ENCODE measurements around the gene MARCHF3.

MARCHF3 gene

GRCh38 chr5:126924331-126925033 lies 105.9 kb downstream of the MARCHF3 start:
- no peak for TF ChIP-seq TOX (CRISPR knock-in tag; IDR thresholded peaks at IDR 0.05; ENCODE audit: borderline replicate concordance)
- TF ChIP-seq TCF4 (CRISPR knock-in tag; IDR thresholded peaks at IDR 0.05; ENCODE audit: borderline replicate concordance): no peak
- no peak for TF ChIP-seq ARNTL (CRISPR knock-in tag; IDR thresholded peaks at IDR 0.05; ENCODE audit: borderline replicate concordance, low read depth)
- no peak for TF ChIP-seq ZC3H10 (CRISPR knock-in tag; IDR thresholded peaks at IDR 0.05)
- TF ChIP-seq SNAI2 (CRISPR knock-in tag; IDR thresholded peaks at IDR 0.05): no peak
- no peak for TF ChIP-seq ESRRG (CRISPR knock-in tag; IDR thresholded peaks at IDR 0.05)
- TF ChIP-seq, protein P1, sequence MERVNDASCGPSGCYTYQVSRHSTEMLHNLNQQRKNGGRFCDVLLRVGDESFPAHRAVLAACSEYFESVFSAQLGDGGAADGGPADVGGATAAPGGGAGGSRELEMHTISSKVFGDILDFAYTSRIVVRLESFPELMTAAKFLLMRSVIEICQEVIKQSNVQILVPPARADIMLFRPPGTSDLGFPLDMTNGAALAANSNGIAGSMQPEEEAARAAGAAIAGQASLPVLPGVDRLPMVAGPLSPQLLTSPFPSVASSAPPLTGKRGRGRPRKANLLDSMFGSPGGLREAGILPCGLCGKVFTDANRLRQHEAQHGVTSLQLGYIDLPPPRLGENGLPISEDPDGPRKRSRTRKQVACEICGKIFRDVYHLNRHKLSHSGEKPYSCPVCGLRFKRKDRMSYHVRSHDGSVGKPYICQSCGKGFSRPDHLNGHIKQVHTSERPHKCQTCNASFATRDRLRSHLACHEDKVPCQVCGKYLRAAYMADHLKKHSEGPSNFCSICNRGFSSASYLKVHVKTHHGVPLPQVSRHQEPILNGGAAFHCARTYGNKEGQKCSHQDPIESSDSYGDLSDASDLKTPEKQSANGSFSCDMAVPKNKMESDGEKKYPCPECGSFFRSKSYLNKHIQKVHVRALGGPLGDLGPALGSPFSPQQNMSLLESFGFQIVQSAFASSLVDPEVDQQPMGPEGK (CRISPR knock-in tag; IDR thresholded peaks at IDR 0.05; ENCODE audit: borderline replicate concordance): no peak
- TF ChIP-seq ZNF565 (CRISPR knock-in tag; conservative IDR thresholded peaks at IDR 0.05; ENCODE audit: low read depth): no peak
- TF ChIP-seq ISL1 (CRISPR knock-in tag; IDR thresholded peaks at IDR 0.05): no peak
- no peak for TF ChIP-seq CREB5 (CRISPR knock-in tag; IDR thresholded peaks at IDR 0.05; ENCODE audit: low read depth)
- no peak for TF ChIP-seq OSR1 (CRISPR knock-in tag; IDR thresholded peaks at IDR 0.05)
- ATAC-seq: no peak

- no peak for ATAC-seq
- no peak for TF ChIP-seq CSDC2 (CRISPR knock-in tag; IDR thresholded peaks at IDR 0.05)
- no peak for TF ChIP-seq PPARA (CRISPR knock-in tag; IDR thresholded peaks at IDR 0.05; ENCODE audit: borderline replicate concordance)
- no peak for TF ChIP-seq TOX (CRISPR knock-in tag; IDR thresholded peaks at IDR 0.05; ENCODE audit: borderline replicate concordance)
Observed at GRCh38 chr5:126921241-126922091, 108.9 kb downstream of the MARCHF3 start.

DNA sequence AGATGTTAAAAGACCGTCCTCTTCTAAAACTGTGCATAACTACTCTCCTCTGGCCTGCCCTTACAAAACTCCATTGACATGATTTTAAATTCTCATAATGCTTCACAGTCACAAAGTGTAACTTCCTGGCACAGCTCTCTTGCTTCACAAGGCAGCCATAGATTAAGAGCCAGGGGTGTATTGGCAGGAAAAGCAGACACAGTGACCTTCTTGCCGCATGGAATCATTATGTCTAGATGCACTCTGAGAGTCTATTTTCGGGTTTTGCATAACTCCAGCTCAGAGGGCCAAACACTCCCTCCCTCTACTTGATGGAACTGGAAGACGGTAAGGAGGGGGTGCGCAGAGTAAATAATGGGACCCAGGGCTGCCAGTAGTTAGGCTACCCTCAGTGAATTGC lies 110.1 kb downstream of the MARCHF3 start:
- no peak for ATAC-seq
- no peak for TF ChIP-seq BACH2 (CRISPR knock-in tag; IDR thresholded peaks at IDR 0.05; ENCODE audit: borderline replicate concordance)
- TF ChIP-seq ZC3H10 (CRISPR knock-in tag; IDR thresholded peaks at IDR 0.05): no peak
- no peak for TF ChIP-seq TOX (CRISPR knock-in tag; IDR thresholded peaks at IDR 0.05; ENCODE audit: borderline replicate concordance)

DNA sequence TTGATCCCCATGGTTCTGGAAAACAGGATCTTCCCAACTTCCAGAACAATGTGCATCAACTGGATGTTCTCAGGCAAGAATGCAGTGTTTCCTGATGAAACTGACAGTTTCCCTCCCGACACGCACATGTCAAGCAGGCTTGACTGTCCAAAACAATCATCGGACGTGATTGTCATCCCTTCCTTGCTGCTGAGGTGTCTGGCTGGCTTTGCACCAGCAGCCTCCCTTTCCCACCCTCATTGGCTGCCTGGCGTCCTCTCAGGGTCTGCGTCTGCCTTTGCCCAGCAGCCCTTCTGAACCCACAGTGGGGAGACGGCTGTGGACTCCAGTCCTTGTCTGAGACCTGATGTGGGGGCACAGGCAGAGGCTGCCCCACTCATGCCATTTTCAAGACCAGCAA lies 110.8 kb downstream of the MARCHF3 start:
- TF ChIP-seq ZFP30 (CRISPR knock-in tag; IDR thresholded peaks at IDR 0.05) (no peak), ZNF8 (CRISPR knock-in tag; IDR thresholded peaks at IDR 0.05) (no peak), ARNTL (CRISPR knock-in tag; IDR thresholded peaks at IDR 0.05; ENCODE audit: borderline replicate concordance, low read depth) (no peak), ZFP3 (CRISPR knock-in tag; IDR thresholded peaks at IDR 0.05) (no peak), ISL1 (CRISPR knock-in tag; IDR thresholded peaks at IDR 0.05) (no peak), GLIS3 (CRISPR knock-in tag; IDR thresholded peaks at IDR 0.05) (no peak), RARB (CRISPR knock-in tag; IDR thresholded peaks at IDR 0.05) (no peak), SNAI2 (CRISPR knock-in tag; IDR thresholded peaks at IDR 0.05) (no peak)
- no peak for ATAC-seq

- TF ChIP-seq SNAI2 (CRISPR knock-in tag; IDR thresholded peaks at IDR 0.05) (no peak), OSR1 (CRISPR knock-in tag; IDR thresholded peaks at IDR 0.05) (no peak), TOX (CRISPR knock-in tag; IDR thresholded peaks at IDR 0.05; ENCODE audit: borderline replicate concordance) (no peak), BACH2 (CRISPR knock-in tag; IDR thresholded peaks at IDR 0.05; ENCODE audit: borderline replicate concordance) (no peak), ARNTL (CRISPR knock-in tag; IDR thresholded peaks at IDR 0.05; ENCODE audit: borderline replicate concordance, low read depth) (no peak), ZC3H10 (CRISPR knock-in tag; IDR thresholded peaks at IDR 0.05) (no peak), ESRRG (CRISPR knock-in tag; IDR thresholded peaks at IDR 0.05) (no peak), ZNF8 (CRISPR knock-in tag; IDR thresholded peaks at IDR 0.05) (no peak), CSRNP3 (CRISPR knock-in tag; IDR thresholded peaks at IDR 0.05) (no peak), TCF4 (CRISPR knock-in tag; IDR thresholded peaks at IDR 0.05; ENCODE audit: borderline replicate concordance) (no peak), GLIS3 (CRISPR knock-in tag; IDR thresholded peaks at IDR 0.05) (no peak), POU6F1 (CRISPR knock-in tag; IDR thresholded peaks at IDR 0.05; ENCODE audit: borderline replicate concordance, low read depth) (no peak), PPARA (CRISPR knock-in tag; IDR thresholded peaks at IDR 0.05; ENCODE audit: borderline replicate concordance) (no peak), ISL1 (CRISPR knock-in tag; IDR thresholded peaks at IDR 0.05) (no peak), ZNF70 (CRISPR knock-in tag; IDR thresholded peaks at IDR 0.05) (no peak)
- TF ChIP-seq, protein P1 (CRISPR knock-in tag; IDR thresholded peaks at IDR 0.05; ENCODE audit: borderline replicate concordance): no peak
- ATAC-seq: no peak; the same call in 2 of the 3 replicates
Observed at GRCh38 chr5:126918615-126918957, 111.8 kb downstream of the MARCHF3 start.
